H9 (cell line): Measurements from ENCODE around the gene MARK2. TPM values are rescaled to one million over a fixed set of nuclear protein-coding genes. Genes with fewer than 3 reads are reported as not detected.
A peak's percentile ranks its signal among the peaks of the same experiment; 100 is the strongest.

ENCODE experiments used
- DNase-seq: peaks from one replicate; pipeline ENCODE4 v3.0.0-alpha.2; 2017
- H2AFZ ChIP-seq: one replicate; pipeline ENCODE4 v1.6.1; 2013; ENCODE audit warnings: mild to moderate bottlenecking, low read length, control low read depth, moderate library complexity
- H2AK5ac ChIP-seq: 2 replicates; pipeline ENCODE4 v1.6.1; 2013; ENCODE audit warnings: low read length, control low read depth, mixed read lengths; ENCODE audit not compliant: insufficient read length
- H2BK120ac ChIP-seq: one replicate; pipeline ENCODE4 v1.6.1; 2013; ENCODE audit warnings: low read depth, mild to moderate bottlenecking, low read length, control low read depth, inconsistent platforms; ENCODE audit not compliant: poor library complexity, severe bottlenecking
- H2BK12ac ChIP-seq: 2 replicates; pipeline ENCODE4 v1.6.1; 2013; ENCODE audit warnings: low read length, control low read depth, mixed read lengths, low read depth; ENCODE audit not compliant: insufficient read length
- H2BK15ac ChIP-seq: 2 replicates; pipeline ENCODE4 v1.6.1; 2013; ENCODE audit warnings: low read depth, low read length, control low read depth
- H2BK20ac ChIP-seq: one replicate; pipeline ENCODE4 v1.6.1; 2013; ENCODE audit warnings: low read depth, mild to moderate bottlenecking, low read length, control low read depth, inconsistent platforms; ENCODE audit not compliant: poor library complexity, severe bottlenecking
- H2BK5ac ChIP-seq: 2 replicates; pipeline ENCODE4 v1.6.1; 2013; ENCODE audit warnings: low read length, control low read depth, mixed read lengths; ENCODE audit not compliant: insufficient read length
- H3K14ac ChIP-seq: 2 replicates; pipeline ENCODE4 v1.6.1; 2013; ENCODE audit warnings: low read length, control low read depth; ENCODE audit not compliant: insufficient read depth
- H3K18ac ChIP-seq: 2 replicates; pipeline ENCODE4 v1.6.1; 2013; ENCODE audit warnings: low read depth, mild to moderate bottlenecking, mixed read lengths, low read length, control low read depth; ENCODE audit not compliant: insufficient read length
- H3K23ac ChIP-seq: 2 replicates; pipeline ENCODE4 v1.6.1; 2013; ENCODE audit warnings: low read length, control low read depth, mixed read lengths, low read depth; ENCODE audit not compliant: insufficient read length
- H3K23me2 ChIP-seq: 2 replicates; pipeline ENCODE4 v1.6.1; 2013; ENCODE audit warnings: low read depth, mild to moderate bottlenecking, mixed read lengths, low read length, control low read depth; ENCODE audit not compliant: insufficient read length, poor library complexity, severe bottlenecking
- H3K27ac ChIP-seq: 2 replicates; pipeline ENCODE4 v1.5.1; 2013; ENCODE audit warnings: low read length, control low read depth, mixed read lengths, low read depth; ENCODE audit not compliant: insufficient read length
- H3K27me3 ChIP-seq: 2 replicates; pipeline ENCODE4 v1.6.1; 2013; ENCODE audit warnings: low read length, control low read depth, inconsistent platforms; ENCODE audit not compliant: insufficient read depth
- H3K4ac ChIP-seq: 2 replicates; pipeline ENCODE4 v1.6.1; 2013; ENCODE audit warnings: low read depth, mild to moderate bottlenecking, control low read depth, inconsistent platforms, low read length, moderate library complexity
- H3K4me1 ChIP-seq: 2 replicates; pipeline ENCODE4 v1.6.1; 2013; ENCODE audit warnings: low read length, control low read depth, inconsistent platforms; ENCODE audit not compliant: insufficient read depth
- H3K4me2 ChIP-seq: 2 replicates; pipeline ENCODE4 v1.6.1; 2013; ENCODE audit warnings: low read length, control low read depth, mixed read lengths; ENCODE audit not compliant: insufficient read length, insufficient read depth
- H3K56ac ChIP-seq: 2 replicates; pipeline ENCODE4 v1.6.1; 2013; ENCODE audit warnings: low read depth, mild to moderate bottlenecking, mixed read lengths, low read length, control low read depth; ENCODE audit not compliant: insufficient read length
- H3K79me1 ChIP-seq: 2 replicates; pipeline ENCODE4 v1.6.1; 2013; ENCODE audit warnings: low read depth, mild to moderate bottlenecking, moderate library complexity, low read length, control low read depth, inconsistent platforms; ENCODE audit not compliant: insufficient read depth, poor library complexity, severe bottlenecking
- H3K79me2 ChIP-seq: 2 replicates; pipeline ENCODE4 v1.6.1; 2013; ENCODE audit warnings: low read length, control low read depth, inconsistent platforms; ENCODE audit not compliant: insufficient read depth
- H3K9ac ChIP-seq: 2 replicates; pipeline ENCODE4 v1.6.1; 2013; ENCODE audit warnings: low read length, control low read depth, mixed read lengths; ENCODE audit not compliant: insufficient read length; ENCODE audit errors: extremely low read depth
- H3K9me3 ChIP-seq: one replicate; pipeline ENCODE4 v1.6.1; 2013; ENCODE audit warnings: low read depth, low read length, inconsistent platforms; ENCODE audit not compliant: control insufficient read depth
- H3T11ph ChIP-seq: one replicate; pipeline ENCODE4 v1.6.1; 2013; ENCODE audit warnings: mild to moderate bottlenecking, low read length, control low read depth, inconsistent platforms
- H4K20me1 ChIP-seq: one replicate; pipeline ENCODE4 v1.6.1; 2013; ENCODE audit not compliant: control insufficient read depth, insufficient read length, insufficient read depth
- H4K5ac ChIP-seq: 2 replicates; pipeline ENCODE4 v1.6.1; 2013; ENCODE audit warnings: low read depth, mild to moderate bottlenecking, mixed read lengths, low read length, control low read depth; ENCODE audit not compliant: insufficient read length
- H4K8ac ChIP-seq: replicated peaks from 2 replicates; pipeline ENCODE4 v1.6.1; 2013; ENCODE audit warnings: low read length, control low read depth, mixed read lengths, low read depth; ENCODE audit not compliant: insufficient read length
- H4K91ac ChIP-seq: 2 replicates; pipeline ENCODE4 v1.6.1; 2013; ENCODE audit warnings: low read depth, mild to moderate bottlenecking, moderate library complexity, mixed read lengths, low read length, control low read depth; ENCODE audit not compliant: insufficient read length
- H3K27ac Mint-ChIP-seq, 3 experiments: 2 replicates in 2 of 3; 3 replicates in 1 of 3; pipeline ENCODE4 v1.8.0; 2020 to 2021; ENCODE audit warnings: mixed read lengths in 3 of 3, mild to moderate bottlenecking in 1 of 3, moderate library complexity in 1 of 3
- H3K27me3 Mint-ChIP-seq: 2 replicates; pipeline ENCODE4 v1.8.0; 2021; ENCODE audit warnings: low read depth, mild to moderate bottlenecking, moderate library complexity, mixed read lengths
- H3K36me3 Mint-ChIP-seq, 3 experiments: 2 replicates in 2 of 3; 3 replicates in 1 of 3; pipeline ENCODE4 v1.8.0; 2020 to 2021; ENCODE audit warnings: low read depth in 3 of 3, mixed read lengths in 3 of 3; ENCODE audit not compliant: insufficient read depth in 1 of 3
- H3K4me1 Mint-ChIP-seq, 2 experiments: 2 replicates each; pipeline ENCODE4 v1.8.0; 2020; ENCODE audit warnings: mixed read lengths in 2 of 2
- H3K4me3 Mint-ChIP-seq, 2 experiments: 2 replicates in 1 of 2; 3 replicates in 1 of 2; pipeline ENCODE4 v1.8.0; 2020 to 2021; ENCODE audit warnings: mild to moderate bottlenecking in 2 of 2, mixed read lengths in 2 of 2, moderate library complexity in 1 of 2
- H3K9me3 Mint-ChIP-seq, 2 experiments: 2 replicates in 1 of 2; 3 replicates in 1 of 2; pipeline ENCODE4 v1.8.0; 2020; ENCODE audit warnings: mild to moderate bottlenecking in 2 of 2, mixed read lengths in 2 of 2, moderate library complexity in 1 of 2
- WGBS: extraction: QIAGEN DNeasy Blood & Tissue Kit; methylation state at CpG from one replicate; pipeline ENCODE4 v1.1.7; 2013; ENCODE audit warnings: missing lambda C conversion rate, low lambda C conversion rate, mixed read lengths; ENCODE audit not compliant: insufficient read length; ENCODE audit errors: extremely low coverage; 5-methylcytosine and 5-hydroxymethylcytosine counted together
- total RNA-seq: library from RNA; stranded (reverse); gene quantifications from 2 replicates; pipeline ENCODE4 v1.2.1, GENCODE V29; 2021
- TF ChIP-seq, protein P1 (sequence below): fragments of 200-600 bp; sonication (generic); conservative IDR thresholded peaks from 3 replicates; pipeline ENCODE4 v1.8.0; 2021; ENCODE audit warnings: antibody characterized with exemption, mild to moderate bottlenecking

MARK2 gene
- total RNA-seq, 1 experiment from 2014 or later = 45.7 TPM

DNA sequence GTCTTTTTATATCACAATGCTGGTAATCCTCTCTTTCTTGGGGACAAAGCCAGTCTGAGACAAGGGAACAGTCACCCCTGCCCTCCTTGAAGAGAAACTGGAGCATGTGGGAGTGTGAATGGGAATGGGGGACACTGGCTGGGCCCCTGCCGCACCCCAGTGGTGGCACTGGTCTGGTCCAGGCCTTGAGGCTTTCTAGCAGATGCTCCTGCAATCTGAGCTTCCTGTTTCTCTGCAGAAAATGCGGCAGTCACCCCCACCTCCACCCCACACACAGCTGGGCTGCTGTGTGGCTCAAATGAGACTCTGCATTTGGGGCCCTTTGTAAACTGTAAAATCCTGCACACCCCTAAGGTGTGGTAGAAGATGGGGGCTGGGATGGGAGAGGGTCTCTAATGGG lies 6.6 kb upstream of the MARK2 start:
- Histone ChIP-seq H2AK5ac (no peak overlapping the region), H3K4me2 (no peak overlapping the region), H2BK12ac (no peak overlapping the region), H3K4ac (no peak overlapping the region), H3K9me3 (no peaks in the 10 kb centered on the region), H2BK120ac (no peak overlapping the region), H3K9ac (no peak overlapping the region), H3K79me2 (no peaks in the 10 kb centered on the region), H2BK5ac (no peak overlapping the region), H3K23ac (no peak overlapping the region), H4K8ac (no peak overlapping the region), H2AFZ (no peak overlapping the region), H4K5ac (no peak overlapping the region), H4K20me1 (no peaks in the 10 kb centered on the region), H3K18ac (no peak overlapping the region), H3K27me3 (no peaks in the 10 kb centered on the region), H2BK15ac (no peak overlapping the region), H3K23me2 (no peaks in the 10 kb centered on the region), H3K14ac (no peak overlapping the region), H3K4me1 (peaks cover 3% of the 10 kb centered on the region; the same call in 1 of the 2 replicates), H3K27ac (no peak overlapping the region), H3K79me1 (no peaks in the 10 kb centered on the region), H2BK20ac (no peak overlapping the region), H3T11ph (no peak overlapping the region), H4K91ac (no peak overlapping the region), H3K56ac (no peak overlapping the region)
- Mint-ChIP-seq H3K4me3 (no peak overlapping the region; a peak in 1 of 5 replicates), H3K9me3 (no peaks in the 10 kb centered on the region), H3K36me3 (peaks cover 0 to 9% (median 4%) of the 10 kb centered on the region in 3 experiments; a peak in 3 of 7 replicates), H3K27me3 (no peaks in the 10 kb centered on the region; the same call in 1 of the 2 replicates), H3K4me1 (peaks cover 22 to 43% of the 10 kb centered on the region in 2 experiments), H3K27ac (peak overlapping the region in 2 of 3 experiments; percentile 76 to 82; a peak in 1 of 7 replicates)
- TF ChIP-seq, protein P1, sequence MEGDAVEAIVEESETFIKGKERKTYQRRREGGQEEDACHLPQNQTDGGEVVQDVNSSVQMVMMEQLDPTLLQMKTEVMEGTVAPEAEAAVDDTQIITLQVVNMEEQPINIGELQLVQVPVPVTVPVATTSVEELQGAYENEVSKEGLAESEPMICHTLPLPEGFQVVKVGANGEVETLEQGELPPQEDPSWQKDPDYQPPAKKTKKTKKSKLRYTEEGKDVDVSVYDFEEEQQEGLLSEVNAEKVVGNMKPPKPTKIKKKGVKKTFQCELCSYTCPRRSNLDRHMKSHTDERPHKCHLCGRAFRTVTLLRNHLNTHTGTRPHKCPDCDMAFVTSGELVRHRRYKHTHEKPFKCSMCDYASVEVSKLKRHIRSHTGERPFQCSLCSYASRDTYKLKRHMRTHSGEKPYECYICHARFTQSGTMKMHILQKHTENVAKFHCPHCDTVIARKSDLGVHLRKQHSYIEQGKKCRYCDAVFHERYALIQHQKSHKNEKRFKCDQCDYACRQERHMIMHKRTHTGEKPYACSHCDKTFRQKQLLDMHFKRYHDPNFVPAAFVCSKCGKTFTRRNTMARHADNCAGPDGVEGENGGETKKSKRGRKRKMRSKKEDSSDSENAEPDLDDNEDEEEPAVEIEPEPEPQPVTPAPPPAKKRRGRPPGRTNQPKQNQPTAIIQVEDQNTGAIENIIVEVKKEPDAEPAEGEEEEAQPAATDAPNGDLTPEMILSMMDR = no peak
- no peak for DNase-seq
- WGBS = no CpG with 5 or more reads among the region's 2 CpGs
